ENCODE measurements around the gene SHPK. TPM values are rescaled to one million over a fixed set of nuclear protein-coding genes. Genes with fewer than 3 reads are reported as not detected.
"Not testable (repeated sequence)": the region's sequence is repeated elsewhere in the genome, so short reads cannot be mapped to it uniquely, and the experiment has no call there.

SHPK gene
- total RNA-seq, 1 donor from 2014 or later: 19.7 TPM

DNA sequence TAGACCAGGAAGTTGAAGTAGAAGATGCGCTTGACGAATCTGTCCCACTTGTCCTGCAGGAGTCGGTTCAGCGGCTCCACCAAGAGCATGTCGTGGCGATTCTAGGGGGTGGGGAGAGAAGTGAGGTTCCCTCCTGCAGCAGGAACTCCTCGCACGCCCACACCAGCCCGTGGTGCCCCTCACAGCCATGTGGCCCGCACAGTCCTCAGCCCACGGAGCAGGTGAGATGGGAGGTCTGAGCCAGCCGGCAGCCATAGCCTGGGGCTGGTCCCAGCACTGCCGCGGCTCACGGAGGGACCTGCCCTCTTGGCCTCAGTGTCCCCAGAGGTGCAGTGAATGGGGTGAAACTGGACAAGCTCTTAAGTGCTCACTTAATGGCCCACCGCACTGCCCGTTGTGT, 50.2 kb downstream of the SHPK start:
- Mint-ChIP-seq H3K4me3 (ENCODE audit: low read depth) (no peak overlapping the region), H3K4me1 (ENCODE audit: low read depth) (no peaks in the 10 kb centered on the region), H3K9me3 (no peaks in the 10 kb centered on the region), H3K36me3 (ENCODE audit: low read depth) (peaks cover 9% of the 10 kb centered on the region), H3K27ac (no peak overlapping the region), H3K27me3 (ENCODE audit: low read depth) (no peaks in the 10 kb centered on the region)
- no peak for DNase-seq (ENCODE audit: low spot score)
- intact Hi-C loops (cut with micrococcal nuclease): no loop called here

DNA sequence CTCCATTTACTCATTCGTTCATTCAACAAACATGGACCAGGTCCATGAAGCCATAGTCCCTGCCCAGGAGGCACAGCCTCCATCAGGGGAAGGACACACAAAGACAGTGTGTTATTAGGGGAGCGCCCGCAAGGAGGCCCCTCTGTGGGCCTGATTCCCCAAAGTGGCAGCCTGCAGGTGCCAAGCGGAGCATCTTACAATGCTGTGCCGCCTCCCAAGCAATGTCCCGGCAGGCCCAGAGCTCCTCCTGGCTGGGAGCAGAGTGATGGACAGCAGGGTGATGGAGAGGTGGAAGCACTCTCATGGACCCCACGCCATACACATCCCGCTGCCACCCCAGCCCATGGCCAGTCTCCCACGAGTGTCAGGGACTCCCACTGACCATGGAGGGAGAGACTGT, 52.6 kb downstream of the SHPK start:
- Mint-ChIP-seq H3K4me3 (ENCODE audit: low read depth) (no peak overlapping the region), H3K27ac (no peak overlapping the region), H3K9me3 (no peaks in the 10 kb centered on the region), H3K36me3 (ENCODE audit: low read depth) (peaks cover 9% of the 10 kb centered on the region), H3K4me1 (ENCODE audit: low read depth) (no peaks in the 10 kb centered on the region), H3K27me3 (ENCODE audit: low read depth) (no peaks in the 10 kb centered on the region)
- DNase-seq (ENCODE audit: low spot score): no peak
- intact Hi-C loops (cut with micrococcal nuclease): no loop called here

DNA sequence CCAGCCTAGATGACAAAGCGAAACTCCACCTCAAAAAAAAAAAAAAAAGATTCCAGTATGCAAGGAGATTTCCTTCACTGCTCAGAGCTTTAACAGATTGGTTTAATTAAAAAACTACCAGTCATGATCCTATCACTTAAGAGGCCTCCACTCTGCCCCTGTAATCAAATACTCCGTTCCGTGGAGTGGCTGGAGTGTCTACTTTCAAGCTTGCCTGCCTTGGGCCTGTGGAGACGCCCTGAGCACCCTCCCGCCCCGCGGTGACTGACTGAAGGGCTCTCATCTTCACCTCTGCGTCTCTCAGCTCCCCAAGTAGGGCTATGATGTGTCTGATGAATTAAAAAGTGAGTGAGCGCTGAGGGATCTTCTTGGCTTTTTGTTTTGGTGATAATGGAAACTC, 53.1 kb downstream of the SHPK start:
- no peaks in the 10 kb centered on the region for H3K4me1 Mint-ChIP-seq (ENCODE audit: low read depth)
- intact Hi-C loops (cut with micrococcal nuclease): no loop called here
- no peak overlapping the region for H3K4me3 Mint-ChIP-seq (ENCODE audit: low read depth)
- DNase-seq (ENCODE audit: low spot score): no peak
- no peaks in the 10 kb centered on the region for H3K9me3 Mint-ChIP-seq
- H3K27ac Mint-ChIP-seq: no peak overlapping the region
- H3K36me3 Mint-ChIP-seq (ENCODE audit: low read depth): peaks cover 9% of the 10 kb centered on the region
- no peaks in the 10 kb centered on the region for H3K27me3 Mint-ChIP-seq (ENCODE audit: low read depth)

DNA sequence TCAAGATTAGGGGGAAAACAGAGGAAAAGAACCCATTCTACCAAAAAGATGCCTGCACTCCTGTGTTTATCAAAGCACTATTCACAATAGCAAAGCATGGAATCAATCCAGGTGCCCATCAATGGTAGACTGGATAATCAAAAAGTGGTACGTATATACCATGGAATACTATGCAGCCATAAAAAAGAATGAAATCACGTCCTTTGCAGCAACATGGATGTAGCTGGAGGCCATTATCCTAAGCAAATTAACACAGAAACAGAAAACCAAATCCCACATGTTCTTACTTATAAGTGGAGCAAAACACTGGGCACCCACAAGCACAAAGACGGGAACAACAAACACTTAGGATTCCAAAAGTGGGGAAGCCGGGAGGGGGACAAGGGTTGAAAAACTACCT, 57.4 kb downstream of the SHPK start:
- DNase-seq (ENCODE audit: low spot score); H3K27me3 Mint-ChIP-seq (ENCODE audit: low read depth); H3K4me3 Mint-ChIP-seq (ENCODE audit: low read depth); H3K27ac Mint-ChIP-seq; H3K4me1 Mint-ChIP-seq (ENCODE audit: low read depth); H3K9me3 Mint-ChIP-seq; H3K36me3 Mint-ChIP-seq (ENCODE audit: low read depth); intact Hi-C loops (cut with micrococcal nuclease): not testable (repeated sequence)

DNA sequence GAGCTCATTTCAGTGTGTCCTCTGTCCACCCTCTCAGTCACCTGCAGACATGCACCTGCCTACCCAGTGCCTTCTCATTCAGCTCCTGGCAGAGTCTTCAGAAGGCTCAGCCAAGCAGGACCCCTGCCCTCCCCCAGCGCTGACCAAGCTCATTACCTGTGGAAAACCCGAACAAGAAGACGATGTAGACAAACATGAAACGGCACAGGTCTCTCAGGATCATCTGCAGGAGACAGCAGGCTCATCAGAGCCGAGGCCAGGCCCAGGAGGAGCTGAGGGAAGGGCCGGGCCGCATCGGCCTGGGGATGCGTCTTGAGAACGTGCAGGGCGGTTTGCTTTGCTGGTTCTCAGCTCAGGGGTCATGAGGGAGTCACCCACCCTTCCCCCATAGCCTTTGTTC, 59.1 kb downstream of the SHPK start:
- intact Hi-C loops (cut with micrococcal nuclease): no loop called here
- Mint-ChIP-seq H3K27me3 (ENCODE audit: low read depth) (no peaks in the 10 kb centered on the region), H3K27ac (no peak overlapping the region), H3K4me3 (ENCODE audit: low read depth) (no peak overlapping the region), H3K9me3 (no peaks in the 10 kb centered on the region), H3K36me3 (ENCODE audit: low read depth) (peaks cover 9% of the 10 kb centered on the region), H3K4me1 (ENCODE audit: low read depth) (no peaks in the 10 kb centered on the region)
- no peak for DNase-seq (ENCODE audit: low spot score)

DNA sequence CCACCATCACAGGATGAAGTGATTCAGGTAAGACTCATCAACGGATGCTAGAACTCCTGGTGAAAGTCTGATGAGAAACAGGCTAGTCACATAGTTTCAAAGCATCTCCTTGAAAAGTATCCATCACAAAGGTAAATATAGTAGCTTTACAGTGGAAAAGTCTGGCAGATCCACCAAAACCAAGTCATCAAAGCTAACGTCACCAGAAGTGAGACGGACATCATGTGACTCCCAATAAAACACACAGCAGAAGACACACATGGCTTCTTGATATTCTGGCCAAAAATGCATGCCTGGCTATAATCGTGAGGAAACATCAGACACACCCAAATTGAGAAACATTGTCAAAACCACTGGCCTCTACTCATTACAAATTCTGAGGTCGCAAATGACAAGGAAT, 60.5 kb downstream of the SHPK start:
- no peak overlapping the region for H3K27ac Mint-ChIP-seq
- intact Hi-C loops (cut with micrococcal nuclease): no loop called here
- no peak for DNase-seq (ENCODE audit: low spot score)

DNA sequence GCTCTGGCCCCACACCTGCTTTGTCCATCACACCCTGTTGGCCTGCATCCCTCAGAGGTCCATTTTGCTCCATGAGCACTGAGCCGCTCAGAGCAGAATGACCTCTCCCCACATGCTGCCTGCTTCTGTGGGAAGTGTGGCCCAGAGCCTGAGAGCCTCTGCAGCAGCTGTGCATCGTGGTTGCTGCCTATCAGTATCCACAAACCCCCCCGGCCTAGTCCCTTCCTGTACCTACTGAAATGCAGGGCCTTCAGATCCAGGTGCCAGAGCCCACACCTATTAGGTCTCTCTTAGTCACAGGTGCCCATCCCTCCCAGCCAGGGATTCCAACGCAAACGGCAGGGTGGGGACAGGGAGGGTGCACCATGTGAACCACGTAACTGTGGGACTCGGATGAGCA, 61.8 kb downstream of the SHPK start:
- Mint-ChIP-seq H3K4me1 (ENCODE audit: low read depth) (no peaks in the 10 kb centered on the region), H3K36me3 (ENCODE audit: low read depth) (no peaks in the 10 kb centered on the region), H3K4me3 (ENCODE audit: low read depth) (no peak overlapping the region), H3K27me3 (ENCODE audit: low read depth) (no peaks in the 10 kb centered on the region), H3K9me3 (no peaks in the 10 kb centered on the region), H3K27ac (no peak overlapping the region)
- no peak for DNase-seq (ENCODE audit: low spot score)
- intact Hi-C loops (cut with micrococcal nuclease): no loop called here

More for the DNA sequence above, 60.5 kb downstream of the SHPK start:
- Mint-ChIP-seq H3K9me3 (no peaks in the 10 kb centered on the region), H3K4me3 (ENCODE audit: low read depth) (no peak overlapping the region), H3K36me3 (ENCODE audit: low read depth) (peaks cover 6% of the 10 kb centered on the region), H3K27me3 (ENCODE audit: low read depth) (no peaks in the 10 kb centered on the region), H3K4me1 (ENCODE audit: low read depth) (no peaks in the 10 kb centered on the region)

DNA sequence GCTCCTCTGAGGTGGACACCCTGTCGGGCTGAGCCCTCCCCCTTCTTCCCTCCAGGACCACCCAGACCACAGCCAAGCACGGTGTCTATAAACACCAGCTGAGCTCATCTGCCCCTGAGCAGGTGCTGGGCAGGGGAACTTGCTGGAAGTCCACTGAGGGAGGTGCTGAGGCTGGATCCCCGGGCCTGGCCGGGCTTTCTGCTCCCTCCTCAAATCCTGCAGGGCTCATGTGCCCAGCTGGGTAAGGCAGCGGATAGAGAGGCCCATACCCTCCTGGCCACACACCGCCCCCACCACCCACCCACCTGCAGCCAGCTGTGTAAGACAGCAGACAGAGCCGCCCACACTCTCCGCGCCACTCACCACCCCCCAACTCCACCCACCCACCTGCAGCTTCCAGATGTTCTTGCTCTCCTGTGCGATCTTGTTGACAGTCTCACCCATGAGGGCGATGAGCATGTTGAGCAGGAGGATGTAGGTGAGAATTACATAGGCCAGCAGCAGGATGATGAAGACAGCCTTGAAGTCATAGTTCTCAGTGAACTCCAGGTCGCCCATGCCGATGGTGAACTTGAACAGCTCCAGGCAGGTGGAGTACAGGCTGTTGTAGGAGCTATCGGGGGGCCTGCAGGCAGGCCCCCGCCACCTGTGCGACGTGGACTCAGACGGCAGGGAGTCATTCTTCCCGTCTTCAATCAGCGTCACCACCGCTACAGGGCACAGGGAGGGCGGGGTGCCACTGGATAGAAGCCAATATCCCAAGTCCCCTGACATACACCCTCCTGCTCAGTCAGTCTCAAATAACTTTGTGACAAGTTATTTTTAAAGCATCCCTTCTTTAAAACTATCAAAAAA, 62.6 kb downstream of the SHPK start:
- DNase-seq (ENCODE audit: low spot score): no peak
- intact Hi-C loops (cut with micrococcal nuclease): no loop called here
- no peaks in the 10 kb centered on the region for H3K27me3 Mint-ChIP-seq (ENCODE audit: low read depth)
- no peaks in the 10 kb centered on the region for H3K4me1 Mint-ChIP-seq (ENCODE audit: low read depth)
- no peaks in the 10 kb centered on the region for H3K9me3 Mint-ChIP-seq
- no peak overlapping the region for H3K27ac Mint-ChIP-seq
- H3K36me3 Mint-ChIP-seq (ENCODE audit: low read depth): no peaks in the 10 kb centered on the region
- H3K4me3 Mint-ChIP-seq (ENCODE audit: low read depth): no peak overlapping the region

DNA sequence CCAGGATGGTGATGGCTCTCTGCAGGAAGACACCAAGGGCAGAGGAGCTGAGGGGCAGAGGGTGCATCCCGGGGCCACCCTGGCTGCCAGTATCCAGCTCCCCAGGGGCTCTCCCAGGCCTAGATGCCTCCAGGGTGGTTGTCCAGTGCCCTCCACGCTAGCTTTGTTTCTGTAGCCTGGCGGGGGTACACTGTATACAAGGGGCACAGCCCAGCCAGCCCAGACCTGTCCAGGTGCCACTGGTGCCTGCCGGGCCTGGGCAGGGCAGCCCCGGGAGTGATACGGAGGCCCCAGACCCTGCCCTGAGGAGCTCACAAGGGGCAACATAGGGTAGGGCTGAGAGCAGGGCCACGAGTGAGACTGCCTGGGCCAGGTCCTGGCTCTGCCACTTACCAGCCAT, 63.8 kb downstream of the SHPK start:
- H3K9me3 Mint-ChIP-seq: no peaks in the 10 kb centered on the region
- no peak overlapping the region for H3K4me3 Mint-ChIP-seq (ENCODE audit: low read depth)
- H3K36me3 Mint-ChIP-seq (ENCODE audit: low read depth): no peaks in the 10 kb centered on the region

DNA sequence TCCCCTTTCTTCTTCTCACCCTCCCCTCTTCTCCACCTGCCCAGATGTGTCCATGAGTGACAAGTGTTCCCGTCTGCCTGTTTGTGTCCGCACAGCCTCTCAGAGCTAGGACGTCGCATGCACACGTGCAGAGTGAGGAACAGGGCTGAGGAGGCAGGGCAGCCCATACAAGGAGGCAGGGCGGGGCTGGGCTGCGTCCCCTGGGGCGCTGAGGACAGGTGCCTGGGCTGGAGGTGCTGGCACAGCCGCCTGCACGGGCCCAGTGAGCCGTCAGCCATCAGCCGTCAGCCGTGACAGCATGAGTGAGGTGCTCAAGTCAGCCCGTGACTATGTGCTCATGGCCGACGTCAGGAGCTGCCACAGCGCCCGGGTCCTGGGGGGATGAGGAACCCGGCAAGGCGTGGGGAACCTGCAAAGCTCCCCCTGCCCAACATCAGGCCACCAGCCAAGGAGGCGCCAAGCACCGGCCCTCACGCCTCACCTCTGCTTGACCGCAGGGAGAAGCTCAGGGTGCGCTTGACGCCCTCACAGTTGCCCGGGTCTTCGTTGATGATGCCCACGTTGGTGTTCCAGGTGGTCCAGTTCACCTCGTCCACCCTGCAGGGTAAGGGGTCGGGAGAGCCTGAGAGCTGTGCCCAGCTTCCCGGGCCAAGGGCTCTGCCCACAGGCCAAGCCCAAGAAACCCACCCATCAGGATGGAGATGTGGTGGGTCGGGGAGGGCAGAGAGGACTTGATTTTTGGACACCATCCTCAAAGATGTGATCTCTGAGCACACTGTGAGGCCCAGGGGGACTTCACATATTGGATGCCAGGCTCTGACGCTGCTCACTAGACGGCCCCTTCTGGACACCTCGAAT, 64.8 kb downstream of the SHPK start:
- Mint-ChIP-seq H3K27ac (no peak overlapping the region), H3K4me1 (ENCODE audit: low read depth) (no peaks in the 10 kb centered on the region), H3K9me3 (no peaks in the 10 kb centered on the region), H3K36me3 (ENCODE audit: low read depth) (no peaks in the 10 kb centered on the region), H3K4me3 (ENCODE audit: low read depth) (no peak overlapping the region), H3K27me3 (ENCODE audit: low read depth) (no peaks in the 10 kb centered on the region)
- no peak for DNase-seq (ENCODE audit: low spot score)
- intact Hi-C loops (cut with micrococcal nuclease): no loop called here

More for the DNA sequence above, 63.8 kb downstream of the SHPK start:
- intact Hi-C loops (cut with micrococcal nuclease): no loop called here
- no peaks in the 10 kb centered on the region for H3K27me3 Mint-ChIP-seq (ENCODE audit: low read depth)
- no peak overlapping the region for H3K27ac Mint-ChIP-seq
- H3K4me1 Mint-ChIP-seq (ENCODE audit: low read depth): no peaks in the 10 kb centered on the region
- DNase-seq (ENCODE audit: low spot score): no peak

DNA sequence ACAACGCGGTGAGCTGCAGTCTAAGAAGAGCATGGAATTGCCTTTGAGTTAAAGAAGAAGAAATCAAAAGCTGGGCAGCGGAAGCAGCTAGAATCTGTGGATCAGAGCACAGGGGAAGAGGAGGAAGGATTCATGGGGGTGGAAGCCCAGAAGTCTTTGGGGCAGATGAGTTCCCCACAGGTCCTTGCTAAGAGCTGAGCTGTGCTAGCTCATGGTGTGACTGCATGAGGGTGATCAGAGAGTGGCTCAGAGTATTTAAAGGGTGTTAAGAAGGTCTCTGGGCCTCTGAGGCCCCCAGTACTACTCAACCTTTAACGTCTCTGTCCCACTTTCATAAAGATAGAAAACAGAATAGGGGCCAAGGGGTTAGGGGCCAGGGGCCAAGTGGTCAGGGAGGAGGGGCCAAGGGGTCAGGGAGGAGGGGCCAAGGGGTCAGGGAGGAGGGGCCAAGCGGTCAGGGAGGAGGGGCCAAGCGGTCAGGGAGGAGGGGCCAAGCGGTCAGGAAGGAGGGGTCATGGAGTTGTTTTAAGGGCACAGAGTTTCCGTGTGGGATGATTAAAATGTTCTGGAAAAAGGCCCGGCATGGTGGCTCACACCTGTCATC, 66.4 kb downstream of the SHPK start:
- Mint-ChIP-seq H3K27ac (no peak overlapping the region), H3K9me3 (no peaks in the 10 kb centered on the region)

DNA sequence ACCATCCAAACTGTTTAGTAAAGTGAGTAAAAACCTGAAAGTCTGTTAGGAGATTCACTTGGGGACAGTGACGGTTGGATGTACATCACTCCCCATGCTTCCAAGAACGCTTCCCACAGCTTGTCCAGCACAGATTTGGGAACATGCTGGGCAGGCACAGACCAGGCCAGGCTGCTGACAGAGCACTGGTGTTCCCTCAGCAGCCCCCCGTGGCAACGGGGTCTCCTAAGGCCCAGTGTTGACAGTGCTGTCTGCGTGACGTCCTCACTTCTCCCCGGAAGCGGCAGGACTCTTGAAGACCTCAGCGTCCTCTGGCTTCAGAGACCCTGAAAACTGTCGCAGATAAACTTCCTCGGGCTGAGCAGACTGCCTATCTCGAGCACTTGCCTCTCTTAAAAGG, 69.5 kb downstream of the SHPK start:
- intact Hi-C loops (cut with micrococcal nuclease): no loop called here
- Mint-ChIP-seq H3K4me3 (ENCODE audit: low read depth) (no peak overlapping the region), H3K36me3 (ENCODE audit: low read depth) (peaks cover 6% of the 10 kb centered on the region), H3K27me3 (ENCODE audit: low read depth) (no peaks in the 10 kb centered on the region), H3K27ac (no peak overlapping the region), H3K4me1 (ENCODE audit: low read depth) (peaks cover 3% of the 10 kb centered on the region), H3K9me3 (no peaks in the 10 kb centered on the region)
- DNase-seq (ENCODE audit: low spot score): no peak

More for the DNA sequence above, 66.4 kb downstream of the SHPK start:
- Mint-ChIP-seq H3K27me3 (ENCODE audit: low read depth) (no peaks in the 10 kb centered on the region), H3K36me3 (ENCODE audit: low read depth) (peaks cover 6% of the 10 kb centered on the region), H3K4me1 (ENCODE audit: low read depth) (peaks cover 1% of the 10 kb centered on the region), H3K4me3 (ENCODE audit: low read depth) (no peak overlapping the region)
- DNase-seq (ENCODE audit: low spot score): no peak
- intact Hi-C loops (cut with micrococcal nuclease): no loop called here

DNA sequence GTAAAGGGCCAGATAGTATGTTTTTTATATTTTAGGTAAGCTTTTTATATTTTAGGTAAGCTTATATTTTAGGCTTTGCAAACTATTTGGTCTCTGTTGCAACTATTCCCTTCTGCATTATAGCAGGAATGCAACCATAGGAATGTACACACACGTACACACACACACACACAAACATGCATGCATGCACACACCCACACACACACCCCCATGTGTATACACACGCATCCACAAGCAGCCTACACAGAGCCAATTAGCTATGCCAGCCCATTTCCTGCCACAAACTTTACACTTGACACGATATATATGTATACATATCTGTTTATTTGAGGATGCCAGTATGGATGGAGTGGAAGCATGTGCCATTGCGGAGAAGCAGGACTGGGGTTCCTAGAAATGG, 70.9 kb downstream of the SHPK start:
- H3K4me1 Mint-ChIP-seq (ENCODE audit: low read depth): peaks cover 3% of the 10 kb centered on the region
- intact Hi-C loops (cut with micrococcal nuclease): no loop called here
- H3K27me3 Mint-ChIP-seq (ENCODE audit: low read depth): no peaks in the 10 kb centered on the region
- no peak for DNase-seq (ENCODE audit: low spot score)
- H3K9me3 Mint-ChIP-seq: no peaks in the 10 kb centered on the region
- peaks cover 6% of the 10 kb centered on the region for H3K36me3 Mint-ChIP-seq (ENCODE audit: low read depth)
- no peak overlapping the region for H3K27ac Mint-ChIP-seq
- H3K4me3 Mint-ChIP-seq (ENCODE audit: low read depth): no peak overlapping the region

All from activated T-helper 2 cell treated with anti-CD3 and anti-CD28 coated beads, Interferon-gamma antibody, Interleukin-2, Interleukin-4, amounts not matched to agents 10 μg/mL and 5 μg/mL and 100 μg/mL, durations not matched to agents 14 hours and 24 hours and 36 hours (primary cell).